Measurements from ENCODE around the gene OAS2. TPM values are rescaled to one million over a fixed set of nuclear protein-coding genes. Genes with fewer than 3 reads are reported as not detected.

OAS2 gene
- polyA plus RNA-seq, 1 donor (not counting 4 experiments of a cell fraction or from before 2014, with no cell fraction given), result 92.7 TPM

DNA sequence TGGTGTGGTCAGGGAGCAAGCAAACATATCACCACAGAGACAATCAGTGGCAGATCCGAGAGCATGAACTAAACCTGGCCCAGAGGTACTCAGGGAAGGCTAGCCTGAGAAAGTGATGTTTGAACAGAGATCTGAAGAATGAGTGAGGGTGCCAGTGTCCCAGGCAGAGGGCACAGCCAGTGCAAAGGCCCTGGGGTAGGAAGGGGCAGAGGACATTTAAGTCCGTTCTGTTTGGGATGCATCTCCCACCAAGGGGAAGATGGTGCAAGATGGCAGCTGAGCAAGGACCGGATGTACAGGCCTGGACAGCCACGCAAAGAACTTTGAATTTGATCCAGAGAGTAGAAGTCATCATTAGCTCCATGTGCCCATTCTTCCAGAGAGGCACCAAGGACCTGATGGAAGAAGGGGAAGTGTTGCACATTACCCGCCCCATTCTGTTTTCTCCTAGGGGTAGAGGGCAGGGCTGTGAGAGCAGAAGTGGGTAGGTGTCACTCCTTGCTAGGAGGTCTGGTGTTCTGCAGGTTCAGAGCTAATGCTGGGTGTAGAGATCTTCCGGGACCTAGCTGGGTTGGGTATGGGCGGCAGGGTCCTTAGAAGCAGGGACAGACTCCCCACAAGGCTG lies 82.1 kb downstream of the OAS2 start:
- no peaks in the 10 kb centered on the region for H3K9me3 ChIP-seq (ENCODE audit: control insufficient read depth, low read depth, low read length)
- H3K4me1 ChIP-seq (ENCODE audit: control insufficient read depth, extremely low read depth, insufficient read depth, low read length), result no peaks in the 10 kb centered on the region
- no peak for DNase-seq (ENCODE audit: low read depth, low spot score)
- TF ChIP-seq, protein P1, sequence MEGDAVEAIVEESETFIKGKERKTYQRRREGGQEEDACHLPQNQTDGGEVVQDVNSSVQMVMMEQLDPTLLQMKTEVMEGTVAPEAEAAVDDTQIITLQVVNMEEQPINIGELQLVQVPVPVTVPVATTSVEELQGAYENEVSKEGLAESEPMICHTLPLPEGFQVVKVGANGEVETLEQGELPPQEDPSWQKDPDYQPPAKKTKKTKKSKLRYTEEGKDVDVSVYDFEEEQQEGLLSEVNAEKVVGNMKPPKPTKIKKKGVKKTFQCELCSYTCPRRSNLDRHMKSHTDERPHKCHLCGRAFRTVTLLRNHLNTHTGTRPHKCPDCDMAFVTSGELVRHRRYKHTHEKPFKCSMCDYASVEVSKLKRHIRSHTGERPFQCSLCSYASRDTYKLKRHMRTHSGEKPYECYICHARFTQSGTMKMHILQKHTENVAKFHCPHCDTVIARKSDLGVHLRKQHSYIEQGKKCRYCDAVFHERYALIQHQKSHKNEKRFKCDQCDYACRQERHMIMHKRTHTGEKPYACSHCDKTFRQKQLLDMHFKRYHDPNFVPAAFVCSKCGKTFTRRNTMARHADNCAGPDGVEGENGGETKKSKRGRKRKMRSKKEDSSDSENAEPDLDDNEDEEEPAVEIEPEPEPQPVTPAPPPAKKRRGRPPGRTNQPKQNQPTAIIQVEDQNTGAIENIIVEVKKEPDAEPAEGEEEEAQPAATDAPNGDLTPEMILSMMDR (optimal IDR thresholded peaks at IDR 0.05 in 1 of 3, IDR thresholded peaks at IDR 0.05 in 1 of 3, conservative IDR thresholded peaks at IDR 0.05 in 1 of 3; ENCODE audit: extremely low read depth in 1 of 3, insufficient read depth in 2 of 3, low read length in 3 of 3), result no peak
- TF ChIP-seq EZH2 (IDR thresholded peaks at IDR 0.05; ENCODE audit: low read length), result no peak
- no peak overlapping the region for H2AFZ ChIP-seq (ENCODE audit: control insufficient read depth, low read length)
- no peak overlapping the region for H3K4me2 ChIP-seq (ENCODE audit: control insufficient read depth, extremely low read depth, insufficient read depth, low read depth, low read length)
- no peak overlapping the region for H3K9ac ChIP-seq (ENCODE audit: control insufficient read depth, extremely low read depth, insufficient read depth, low read length)
- dilution Hi-C loops (cut with MboI; ENCODE audit: extremely low pct_ligation_motif_present, low sequenced_read_pairs), result loop anchor here (25.0 kb wide), 1 partner anchor 102 kb away; no protein-coding TSS in a partner anchor
- H3K79me2 ChIP-seq (ENCODE audit: control insufficient read depth, insufficient read depth, low read length), result no peaks in the 10 kb centered on the region
- H3K4me3 ChIP-seq (ENCODE audit: control insufficient read depth in 2 of 3, extremely low read depth in 1 of 3, insufficient read depth in 2 of 3, low read depth in 1 of 3, low read length in 3 of 3), result no peak overlapping the region
- H3K27me3 ChIP-seq (ENCODE audit: control insufficient read depth, extremely low read depth, insufficient read depth, low read length), result peaks cover 44% of the 10 kb centered on the region
- H4K20me1 ChIP-seq (ENCODE audit: control insufficient read depth, extremely low read depth, insufficient read depth, low read length), result peaks cover 4% of the 10 kb centered on the region
- no peaks in the 10 kb centered on the region for H3K36me3 ChIP-seq (ENCODE audit: control insufficient read depth in 2 of 2, extremely low read depth in 1 of 2, insufficient read depth in 2 of 2, low read length in 2 of 2)
- no peaks in the 10 kb centered on the region for H3K9me1 ChIP-seq (ENCODE audit: control insufficient read depth, extremely low read depth, insufficient read depth, low read length)
- no peak overlapping the region for H3K27ac ChIP-seq (ENCODE audit: control insufficient read depth, insufficient read depth, low read length)
- FAIRE-seq, result no peak

DNA sequence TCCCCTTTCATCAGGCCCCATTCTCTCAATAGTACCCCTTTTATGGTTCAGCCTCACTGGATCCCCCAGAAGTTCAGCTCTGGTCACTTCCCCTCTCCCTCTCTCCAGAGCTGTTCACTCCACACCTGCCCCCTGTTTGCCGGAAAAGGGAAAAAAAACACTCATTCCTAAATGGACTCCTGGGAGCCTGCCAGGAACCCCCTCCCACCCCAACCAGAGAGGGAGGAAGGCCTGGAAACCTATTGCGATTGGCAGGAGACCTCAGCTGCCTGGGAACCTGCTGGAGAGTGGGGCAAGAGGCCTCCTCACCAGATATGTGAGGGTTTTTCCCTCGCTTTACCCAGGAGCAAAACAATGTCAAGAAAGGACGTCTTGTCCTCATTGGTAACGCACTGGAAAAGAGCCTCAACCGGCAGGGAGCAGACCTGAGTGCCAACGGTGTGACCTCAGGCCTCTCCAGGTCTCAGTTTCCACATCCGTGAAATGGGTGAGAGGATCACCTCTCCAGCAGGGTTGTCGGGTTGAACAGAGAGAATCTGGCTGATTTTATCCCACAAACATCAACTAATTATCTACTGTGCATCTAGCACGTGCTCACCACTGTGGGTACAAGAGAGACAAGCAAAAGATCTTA lies 82.9 kb downstream of the OAS2 start:
- Histone ChIP-seq H3K4me3 (ENCODE audit: control insufficient read depth in 2 of 3, extremely low read depth in 1 of 3, insufficient read depth in 2 of 3, low read depth in 1 of 3, low read length in 3 of 3) (no peak overlapping the region), H3K27ac (ENCODE audit: control insufficient read depth, insufficient read depth, low read length) (no peak overlapping the region), H3K9ac (ENCODE audit: control insufficient read depth, extremely low read depth, insufficient read depth, low read length) (no peak overlapping the region), H2AFZ (ENCODE audit: control insufficient read depth, low read length) (no peak overlapping the region), H3K4me2 (ENCODE audit: control insufficient read depth, extremely low read depth, insufficient read depth, low read depth, low read length) (no peak overlapping the region), H3K4me1 (ENCODE audit: control insufficient read depth, extremely low read depth, insufficient read depth, low read length) (no peaks in the 10 kb centered on the region), H3K36me3 (ENCODE audit: control insufficient read depth in 2 of 2, extremely low read depth in 1 of 2, insufficient read depth in 2 of 2, low read length in 2 of 2) (no peaks in the 10 kb centered on the region), H3K27me3 (ENCODE audit: control insufficient read depth, extremely low read depth, insufficient read depth, low read length) (peaks cover 37% of the 10 kb centered on the region), H3K79me2 (ENCODE audit: control insufficient read depth, insufficient read depth, low read length) (no peaks in the 10 kb centered on the region), H3K9me1 (ENCODE audit: control insufficient read depth, extremely low read depth, insufficient read depth, low read length) (no peaks in the 10 kb centered on the region), H3K9me3 (ENCODE audit: control insufficient read depth, low read depth, low read length) (no peaks in the 10 kb centered on the region), H4K20me1 (ENCODE audit: control insufficient read depth, extremely low read depth, insufficient read depth, low read length) (peaks cover 4% of the 10 kb centered on the region)
- DNase-seq (ENCODE audit: low read depth, low spot score), result no peak
- dilution Hi-C loops (cut with MboI; ENCODE audit: extremely low pct_ligation_motif_present, low sequenced_read_pairs), result loop anchor here (25.0 kb wide), 1 partner anchor 101 kb away; no protein-coding TSS in a partner anchor
- FAIRE-seq, result no peak
- no peak for TF ChIP-seq EZH2 (IDR thresholded peaks at IDR 0.05; ENCODE audit: low read length)
- TF ChIP-seq, protein P1 (optimal IDR thresholded peaks at IDR 0.05 in 1 of 3, IDR thresholded peaks at IDR 0.05 in 1 of 3, conservative IDR thresholded peaks at IDR 0.05 in 1 of 3; ENCODE audit: extremely low read depth in 1 of 3, insufficient read depth in 2 of 3, low read length in 3 of 3), result no peak

Other genes with a start within 250 kb of the OAS2 start
- gene RPH3A, start 186.8 kb upstream of the OAS2 start, polyA plus RNA-seq, result not detected in 3 replicates
- 88.3 to 102 TPM (median 95.0 TPM) in 3 replicates for gene OAS1, start 71.6 kb upstream of the OAS2 start, polyA plus RNA-seq
- gene OAS3, start 40.0 kb upstream of the OAS2 start, polyA plus RNA-seq, result 54.1 to 104 TPM (median 59.2 TPM) in 3 replicates
- gene DTX1, start 78.2 kb downstream of the OAS2 start, polyA plus RNA-seq, result not detected in 3 replicates
- gene RASAL1, start 157.2 kb downstream of the OAS2 start, polyA plus RNA-seq, result 0.05 to 0.17 TPM (median 0.06 TPM) in 3 replicates
- gene CFAP73, start 171.2 kb downstream of the OAS2 start, polyA plus RNA-seq, result not detected in 3 replicates
- 42.1 to 47.3 TPM (median 44.6 TPM) in 3 replicates for gene DDX54, start 207.0 kb downstream of the OAS2 start, polyA plus RNA-seq
- gene RITA1, start 207.2 kb downstream of the OAS2 start, polyA plus RNA-seq, result 11.8 to 14.5 TPM (median 14.5 TPM) in 3 replicates
- 6.8 to 13.9 TPM (median 8.0 TPM) in 3 replicates for gene TPCN1, start 242.9 kb downstream of the OAS2 start, polyA plus RNA-seq

Data from keratinocyte (primary cell).